IMR-90 (cell line): ENCODE measurements around the gene HNF1B. TPM values are rescaled to one million over a fixed set of nuclear protein-coding genes. Genes with fewer than 3 reads are reported as not detected.

ENCODE experiments used
- ATAC-seq: fragments of 200-7000 bp; cut with Tn5 transposase; 2 replicates; pipeline ENCODE4 v1.9.1; 2020; ENCODE audit warnings: low read depth, mild to moderate bottlenecking, moderate library complexity
- BruUV-seq: library from RNA; stranded (reverse); fragments of 400-500 nt; replicated peaks from 2 replicates; lab custom pipeline; 2021; lab: Mats Ljungman, UMichigan
- CTCF ChIA-PET: fragments of 300-600 bp; formaldehyde crosslinking; extraction: SDS; loops from one replicate; lab custom pipeline; 2021; ENCODE audit warnings: antibody characterized with exemption; lab: Yijun Ruan, JAX
- POLR2A ChIA-PET: fragments of 300-600 bp; sonication (Branson Sonifier 250); formaldehyde crosslinking; loops from one replicate; lab custom pipeline; 2022; ENCODE audit warnings: antibody characterized with exemption; ENCODE audit not compliant: unreplicated experiment; lab: Charles Lee
- DNase-seq: peaks from one replicate; pipeline ENCODE4 v3.0.0; 2013
- H2AFZ ChIP-seq: replicated peaks from 2 replicates; pipeline ENCODE3; 2013; ENCODE audit warnings: low read length, mild to moderate bottlenecking; ENCODE audit not compliant: poor library complexity
- H2AK5ac ChIP-seq: 2 replicates; pipeline ENCODE4 v1.6.1; 2013; ENCODE audit warnings: low read depth, low read length, inconsistent platforms
- H2AK9ac ChIP-seq: replicated peaks from 2 replicates; pipeline ENCODE3; 2013; ENCODE audit warnings: mild to moderate bottlenecking, low read depth, low read length, moderate library complexity; ENCODE audit not compliant: poor library complexity
- H2BK120ac ChIP-seq: 2 replicates; pipeline ENCODE4 v1.6.1; 2013; ENCODE audit warnings: low read depth, low read length, inconsistent platforms
- H2BK15ac ChIP-seq: 3 replicates; pipeline ENCODE4 v1.6.1; 2013; ENCODE audit warnings: low read depth, low read length, inconsistent platforms
- H2BK20ac ChIP-seq: 2 replicates; pipeline ENCODE4 v1.6.1; 2013; ENCODE audit warnings: low read depth, mild to moderate bottlenecking, inconsistent platforms, low read length, moderate library complexity
- H2BK5ac ChIP-seq: 2 replicates; pipeline ENCODE4 v1.6.1; 2013; ENCODE audit warnings: mild to moderate bottlenecking, low read depth, low read length, inconsistent platforms; ENCODE audit not compliant: poor library complexity, severe bottlenecking
- H3K14ac ChIP-seq: replicated peaks from 2 replicates; pipeline ENCODE4 v1.6.1; 2013; ENCODE audit warnings: low read depth, low read length, inconsistent platforms
- H3K18ac ChIP-seq: 2 replicates; pipeline ENCODE4 v1.6.1; 2013; ENCODE audit warnings: low read depth, low read length, control low read depth
- H3K23ac ChIP-seq: 2 replicates; pipeline ENCODE4 v1.6.1; 2013; ENCODE audit warnings: low read depth, low read length, inconsistent platforms
- H3K27ac ChIP-seq: 2 replicates; pipeline ENCODE4 v1.5.1; 2013; ENCODE audit warnings: mild to moderate bottlenecking, control low read depth, low read length; ENCODE audit not compliant: insufficient read depth
- H3K27me3 ChIP-seq: 2 replicates; pipeline ENCODE4 v1.6.1; 2013; ENCODE audit warnings: low read length; ENCODE audit not compliant: control insufficient read depth, insufficient read depth
- H3K36me3 ChIP-seq: 2 replicates; pipeline ENCODE4 v1.6.1; 2013; ENCODE audit warnings: low read length, mixed read lengths; ENCODE audit not compliant: control insufficient read depth, insufficient read depth
- H3K4ac ChIP-seq: 2 replicates; pipeline ENCODE4 v1.6.1; 2013; ENCODE audit warnings: low read depth, low read length, inconsistent platforms
- H3K4me1 ChIP-seq: 2 replicates; pipeline ENCODE4 v1.6.1; 2013; ENCODE audit warnings: low read length, mixed read lengths; ENCODE audit not compliant: control insufficient read depth, insufficient read depth
- H3K4me2 ChIP-seq: 2 replicates; pipeline ENCODE4 v1.6.1; 2013; ENCODE audit warnings: low read depth, mild to moderate bottlenecking, control low read depth, low read length, moderate library complexity
- H3K4me3 ChIP-seq: 2 replicates; pipeline ENCODE4 v1.5.1; 2013; ENCODE audit warnings: low read depth, mild to moderate bottlenecking, control low read depth, low read length, moderate library complexity; ENCODE audit not compliant: insufficient read depth
- H3K56ac ChIP-seq: 2 replicates; pipeline ENCODE4 v1.6.1; 2013; ENCODE audit warnings: low read length, inconsistent platforms; ENCODE audit not compliant: insufficient read depth; ENCODE audit errors: extremely low read depth
- H3K79me1 ChIP-seq, 2 experiments: 2 replicates each; pipeline ENCODE4 v1.6.1; 2013; ENCODE audit warnings: low read length in 2 of 2, inconsistent platforms in 1 of 2, low read depth in 1 of 2
- H3K9ac ChIP-seq: 2 replicates; pipeline ENCODE4 v1.6.1; 2013; ENCODE audit warnings: low read depth, low read length, control low read depth
- H3K9me1 ChIP-seq: 2 replicates; pipeline ENCODE4 v1.6.1; 2013; ENCODE audit warnings: low read length, inconsistent platforms; ENCODE audit not compliant: insufficient read depth
- H3K9me3 ChIP-seq: 2 replicates; pipeline ENCODE4 v1.6.1; 2013; ENCODE audit warnings: low read length; ENCODE audit not compliant: control insufficient read depth, insufficient read depth
- H4K20me1 ChIP-seq: 2 replicates; pipeline ENCODE4 v1.6.1; 2013; ENCODE audit warnings: low read length, inconsistent platforms; ENCODE audit not compliant: insufficient read depth
- H4K5ac ChIP-seq: 2 replicates; pipeline ENCODE4 v1.6.1; 2013; ENCODE audit warnings: mild to moderate bottlenecking, low read depth, low read length, control low read depth
- H4K8ac ChIP-seq, 2 experiments: 2 replicates each; pipeline ENCODE4 v1.6.1; 2013; ENCODE audit warnings: low read depth in 2 of 2, low read length in 2 of 2, control low read depth in 1 of 2, inconsistent platforms in 1 of 2
- H4K91ac ChIP-seq: 2 replicates; pipeline ENCODE4 v1.6.1; 2013; ENCODE audit warnings: low read depth, low read length, inconsistent platforms; ENCODE audit not compliant: insufficient read depth
- CHD1 ChIP-seq: IDR thresholded peaks from 2 replicates; pipeline ENCODE4 v1.6.1; 2012; ENCODE audit warnings: low read depth, low read length, improper control_type of control experiment
- CTCF ChIP-seq: conservative IDR thresholded peaks from 2 replicates; pipeline ENCODE4 v1.5.1; 2012; ENCODE audit warnings: mild to moderate bottlenecking, low read depth, low read length, improper control_type of control experiment
- RAD21 ChIP-seq: IDR thresholded peaks from 2 replicates; pipeline ENCODE4 v1.6.1; 2012; ENCODE audit warnings: low read length, improper control_type of control experiment
- SMC3 ChIP-seq: fragments of 150-350 bp; IDR thresholded peaks from 2 replicates; pipeline ENCODE4 v1.6.1; 2016; ENCODE audit warnings: low read depth, mild to moderate bottlenecking, antibody characterized with exemption, low read length, moderate library complexity
- WGBS, 2 experiments: methylation state at CpG; one replicate each; pipeline versions ENCODE4 v1.1.5 to v1.1.7; 2013; ENCODE audit warnings: missing lambda C conversion rate in 2 of 2; ENCODE audit not compliant: insufficient read length in 1 of 2; ENCODE audit errors: extremely low coverage in 2 of 2; 5-methylcytosine and 5-hydroxymethylcytosine counted together
- dilution Hi-C: fragments of 300-500 bp; cut with HindIII; formaldehyde crosslinking; loops from one replicate; pipeline ENCODE4 v1.14.3; 2018; ENCODE audit warnings: low sequenced_read_pairs; ENCODE audit not compliant: unreplicated experiment
- in situ Hi-C: fragments of 300-500 bp; cut with MboI; formaldehyde crosslinking; loops from 3 replicates; pipeline ENCODE4 v1.14.3; 2019; ENCODE audit warnings: low sequenced_read_pairs, inconsistent platforms, mixed read lengths
- intact Hi-C: fragments of 100-400 bp; cut with micrococcal nuclease; formaldehyde crosslinking; loops from 2 replicates; pipeline ENCODE4 v1.10.0; 2022
- polyA plus RNA-seq, 3 experiments: library from polyadenylated mRNA; depleted of rRNA; stranded (reverse); fragments of >200 nt; gene quantifications; 2 replicates each; pipeline ENCODE4 v1.2.3, GENCODE V29; 2012; ENCODE audit warnings: low replicate concordance in 1 of 3
- total RNA-seq: library from RNA; depleted of rRNA; stranded (reverse); fragments of >200 nt; gene quantifications from 2 replicates; pipeline ENCODE4 v1.2.3, GENCODE V29; 2012

HNF1B gene
- total and polyA plus RNA-seq, 2 of the 4 experiments (the other 2 are of a cell fraction), result not detected

DNA sequence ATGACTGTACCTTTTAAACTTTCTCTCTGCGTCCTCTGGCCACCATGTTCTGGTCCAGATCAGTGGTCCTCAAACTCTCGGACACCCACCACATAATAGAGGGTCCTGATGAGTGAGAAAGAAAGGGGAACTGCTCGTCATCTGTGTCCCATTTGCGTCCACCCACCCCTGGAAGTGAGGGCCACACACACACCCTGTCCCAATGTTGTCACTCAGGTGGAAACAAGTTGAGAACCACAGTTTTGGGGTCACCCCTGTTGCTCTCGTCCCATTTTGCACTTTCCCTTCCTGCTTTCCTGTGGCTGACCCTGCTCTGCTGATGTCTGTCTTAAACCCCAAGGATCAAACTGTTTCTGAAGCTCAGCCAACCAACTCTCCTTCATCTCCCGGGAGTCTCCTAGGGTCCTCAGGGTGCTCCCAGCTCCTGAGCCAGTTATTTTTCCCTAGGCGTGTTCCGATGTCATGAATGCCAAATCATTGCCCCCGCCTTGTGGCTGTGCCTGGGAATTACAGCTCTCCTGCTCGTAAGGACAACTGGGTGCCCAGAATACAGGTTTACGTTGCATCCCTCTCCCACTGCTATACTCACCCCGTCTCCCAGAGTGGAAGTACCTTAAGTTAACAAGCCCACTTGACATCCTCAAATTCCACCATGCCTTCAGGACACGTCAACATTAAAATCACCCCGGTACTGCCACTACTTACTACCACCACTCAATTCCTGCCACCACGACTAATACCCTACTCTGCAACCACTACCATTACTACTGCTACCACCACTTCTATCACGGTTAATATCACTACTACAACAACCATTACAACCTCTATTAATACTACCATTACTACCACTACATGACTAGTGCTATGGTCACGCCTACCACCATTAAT is 26.0 kb upstream of the HNF1B start:
- no peak overlapping the region for H3K4me3 ChIP-seq
- no TSS peak for BruUV-seq
- DNase-seq, result peak; percentile 62

More for the DNA sequence above, 26.0 kb upstream of the HNF1B start:
- peak overlapping the region; percentile 20; the same call in 1 of the 2 replicates for H4K91ac ChIP-seq
- H3K9ac ChIP-seq, result no peak overlapping the region
- H2BK120ac ChIP-seq, result peak overlapping the region; percentile 38; the same call in 1 of the 2 replicates
- H3K79me1 ChIP-seq, result no peaks in the 10 kb centered on the region
- 42% methylated on average over 11 of the region's 17 CpGs; no CpG with 5 or more reads in 1 of the 2 experiments for WGBS, 2 experiments
- no peak overlapping the region for H2BK5ac ChIP-seq
- no peak overlapping the region for H3K4me2 ChIP-seq
- H3K9me3 ChIP-seq, result peaks cover 6% of the 10 kb centered on the region
- peak overlapping the region; percentile 71 for H3K4ac ChIP-seq
- intact Hi-C loops (loop anchor here (1.0 kb wide), 1 partner anchor 121 kb away; no protein-coding TSS in a partner anchor), dilution Hi-C loops (no loop called here), in situ Hi-C loops (no loop called here)
- H4K20me1 ChIP-seq, result no peaks in the 10 kb centered on the region
- peak overlapping the region; percentile 63; the same call in 1 of the 2 replicates for H2AK5ac ChIP-seq
- H3K9me1 ChIP-seq, result 0 out of 2 replicates have a peak, but pooled peaks cover 3% of the 10 kb centered on the region
- H2BK20ac ChIP-seq, result peak overlapping the region; percentile 76
- H3K36me3 ChIP-seq, result no peaks in the 10 kb centered on the region
- H2AFZ ChIP-seq, result peak overlapping the region; percentile 82
- no peak overlapping the region for H4K5ac ChIP-seq
- H3K4me1 ChIP-seq, result 0 out of 2 replicates have a peak, but pooled peaks cover 2% of the 10 kb centered on the region
- peak; percentile 92 for ATAC-seq
- no peak overlapping the region for H3K23ac ChIP-seq
- ChIA-PET POLR2A (no interaction called here), CTCF (interaction anchor here (0.9 to 1.8 kb wide), 9 partner anchors 9 to 120 kb away, joined by 3 to 11 read pairs (median 4); no protein-coding TSS in a partner anchor)
- H2BK15ac ChIP-seq, result peak overlapping the region; percentile 79; the same call in 1 of the 3 replicates
- 0 out of 2 replicates have a peak overlapping the region, but pooled peaks have one; percentile 8 for H3K56ac ChIP-seq
- no peaks in the 10 kb centered on the region for H3K27me3 ChIP-seq
- TF ChIP-seq CTCF (peak; percentile 80), RAD21 (peak; percentile 85), SMC3 (peak; percentile 94), CHD1 (no peak)
- H4K8ac ChIP-seq, result peak overlapping the region in 1 of 2 experiments; percentile 44; a peak in 1 of 4 replicates
- H3K18ac ChIP-seq, result no peak overlapping the region
- H2AK9ac ChIP-seq, result no peak overlapping the region
- H3K14ac ChIP-seq, result no peak overlapping the region
- no peak overlapping the region for H3K27ac ChIP-seq
